ENCODE results near the gene TEP1. TPM values are rescaled to one million over a fixed set of nuclear protein-coding genes. Genes with fewer than 3 reads are reported as not detected.
"Not testable (repeated sequence)": the region's sequence is repeated elsewhere in the genome, so short reads cannot be mapped to it uniquely, and the experiment has no call there.

The TEP1 gene
- total RNA-seq, 1 experiment from 2014 or later = 16.8 TPM

DNA sequence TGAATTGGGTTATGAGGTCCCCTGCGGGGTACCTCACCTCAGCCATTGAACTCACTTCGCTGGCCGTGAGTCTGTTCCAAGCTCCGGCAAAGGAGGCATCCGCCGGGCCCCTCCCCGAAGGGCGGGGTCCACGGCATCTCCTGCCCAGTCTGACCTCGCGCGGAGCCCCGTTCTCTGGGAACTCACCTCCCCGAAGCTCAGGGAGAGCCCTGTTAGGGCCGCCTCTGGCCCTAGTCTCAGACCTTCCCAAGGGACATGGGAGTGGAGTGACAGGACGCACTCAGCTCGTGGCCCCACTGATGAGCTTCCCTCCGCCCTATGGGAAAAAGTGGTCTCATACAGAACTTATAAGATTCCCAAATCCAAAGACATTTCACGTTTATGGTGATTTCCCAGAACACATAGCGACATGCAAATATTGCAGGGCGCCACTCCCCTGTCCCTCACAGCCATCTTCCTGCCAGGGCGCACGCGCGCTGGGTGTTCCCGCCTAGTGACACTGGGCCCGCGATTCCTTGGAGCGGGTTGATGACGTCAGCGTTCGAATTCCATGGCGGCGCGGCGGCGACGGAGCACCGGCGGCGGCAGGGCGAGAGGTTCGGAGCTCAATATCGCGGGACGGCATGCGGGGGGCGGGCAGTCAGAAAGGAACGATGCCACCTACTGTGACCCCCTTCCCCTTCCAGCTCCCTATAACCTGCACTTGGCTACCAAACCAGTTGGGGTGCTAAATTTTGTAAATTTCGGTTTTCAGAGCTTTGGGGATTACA, 70.0 kb downstream of the TEP1 start, which contains the start of gene PARP2:
PARP2 (plus strand) TSS at position 544 of the 770 bp plus-strand sequence; CDS start at position 551, 7 bp downstream.
- DNase-seq (ENCODE audit: low read depth) = peak; percentile 100

DNA sequence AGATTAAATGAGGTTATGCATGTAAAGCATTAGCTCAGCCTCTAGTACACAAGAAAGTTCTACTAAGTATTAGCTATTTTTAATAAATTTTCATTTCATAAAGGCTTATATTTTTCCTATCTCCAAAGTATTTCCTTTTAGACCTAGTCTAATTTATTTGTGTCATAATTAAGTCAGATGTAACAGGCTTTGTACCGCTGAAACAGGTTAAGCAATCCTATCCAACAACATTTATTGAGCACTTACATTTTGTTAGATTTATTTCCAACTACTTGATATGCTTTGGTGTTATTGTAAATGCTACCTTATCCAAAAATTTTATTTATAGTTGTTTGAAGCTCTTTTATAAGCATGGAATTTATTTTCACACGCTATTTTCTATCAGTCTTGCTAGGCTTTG, 71.7 kb downstream of the TEP1 start:
- no peak for DNase-seq (ENCODE audit: low read depth)

DNA sequence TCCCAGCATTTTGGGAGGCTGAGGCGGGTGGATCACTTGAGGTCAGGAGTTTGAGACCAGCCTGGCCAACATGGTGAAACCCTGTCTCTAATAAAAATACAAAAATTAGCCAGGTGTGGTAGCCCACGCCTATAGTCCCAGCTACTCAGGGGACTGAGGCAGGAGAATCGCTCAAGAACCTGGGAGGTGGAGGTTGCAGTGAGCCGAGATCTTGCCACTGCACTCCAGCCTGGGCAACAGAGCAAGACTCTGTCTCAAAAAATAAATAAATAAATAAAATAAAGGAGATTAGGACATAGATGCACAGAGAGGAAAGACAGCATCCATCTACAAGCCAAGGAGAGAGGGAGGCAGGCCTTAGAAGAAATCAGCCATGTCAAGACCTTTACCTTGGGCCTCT, 72.3 kb downstream of the TEP1 start:
- not testable (repeated sequence) for DNase-seq (ENCODE audit: low read depth)

- no peak for DNase-seq (ENCODE audit: low read depth)
These were observed 79.3 kb downstream of the TEP1 start for GRCh38 chr14:20334017-20334416.

- no peak for DNase-seq (ENCODE audit: low read depth)
These were observed 79.8 kb downstream of the TEP1 start for GRCh38 chr14:20333494-20333841.

DNA sequence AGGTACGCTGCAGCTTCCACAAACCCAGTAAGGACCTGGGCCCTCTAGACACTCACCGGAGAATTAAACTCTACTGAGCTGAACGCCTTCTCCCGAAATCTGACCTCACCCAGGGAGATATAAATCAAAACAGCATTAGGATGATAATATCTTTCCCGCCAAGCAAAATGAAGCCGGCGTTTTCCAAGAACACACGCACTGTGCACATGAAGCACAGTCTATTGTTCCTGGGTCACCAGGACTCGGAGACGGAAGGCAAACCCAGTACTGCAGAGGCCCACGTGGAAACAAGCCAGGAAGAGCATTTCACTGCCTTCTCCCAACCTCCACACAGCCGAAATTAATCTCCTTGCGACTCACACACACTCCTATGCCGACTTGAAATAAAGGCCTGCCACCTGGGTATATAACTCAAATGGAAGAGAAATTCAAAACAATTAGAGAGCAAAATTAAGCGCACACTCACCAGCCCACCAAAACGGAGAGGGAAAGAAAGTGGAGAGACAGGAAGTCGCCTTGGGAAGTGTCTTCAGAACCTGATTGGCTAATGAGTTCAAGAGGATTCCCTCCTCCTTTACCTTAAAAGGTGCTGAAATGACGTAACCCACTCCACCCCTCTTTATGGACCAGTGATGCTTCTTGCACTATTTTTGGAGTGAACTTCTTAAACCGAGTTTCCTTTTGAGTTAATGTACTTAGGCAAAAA, 80.4 kb downstream of the TEP1 start, which contains the start of gene CCNB1IP1:
CCNB1IP1 (minus strand) TSS at position 492 of the 706 bp plus-strand sequence. CDS start 16,756 bp downstream, outside the sequence.
- DNase-seq (ENCODE audit: low read depth) = peak; percentile 93

- DNase-seq (ENCODE audit: low read depth) = peak; percentile 31
These were observed 80.9 kb downstream of the TEP1 start for GRCh38 chr14:20332431-20332787.

DNA sequence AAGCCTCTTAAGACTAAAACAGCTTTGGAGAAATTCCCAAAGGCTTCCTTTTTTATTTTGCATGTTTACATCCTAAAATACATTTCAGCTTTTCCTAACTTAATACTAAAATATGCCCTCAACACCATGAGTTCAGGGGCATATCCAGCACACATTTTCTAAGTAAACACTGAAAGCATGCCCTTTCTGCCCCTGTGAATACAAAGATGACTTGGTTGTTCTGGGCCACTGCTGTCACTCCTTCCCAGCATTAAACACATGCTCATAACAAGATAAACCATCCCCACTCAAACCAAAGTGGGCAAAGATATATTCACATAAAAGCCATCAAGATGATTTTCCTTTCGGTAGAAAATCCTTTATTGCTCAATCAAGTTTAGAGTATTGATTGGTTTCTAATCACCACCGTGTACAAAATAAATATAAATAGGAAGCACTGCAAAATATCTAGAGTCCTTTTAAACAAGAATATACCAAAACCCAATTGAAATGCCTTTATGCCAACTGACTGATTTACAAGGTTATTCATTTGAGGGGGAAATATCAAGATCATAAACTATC, 82.2 kb downstream of the TEP1 start:
- no peak for DNase-seq (ENCODE audit: low read depth)

GRCh38 chr14:20329355-20329754, 83.9 kb downstream of the TEP1 start:
- DNase-seq (ENCODE audit: low read depth) = no peak

DNA sequence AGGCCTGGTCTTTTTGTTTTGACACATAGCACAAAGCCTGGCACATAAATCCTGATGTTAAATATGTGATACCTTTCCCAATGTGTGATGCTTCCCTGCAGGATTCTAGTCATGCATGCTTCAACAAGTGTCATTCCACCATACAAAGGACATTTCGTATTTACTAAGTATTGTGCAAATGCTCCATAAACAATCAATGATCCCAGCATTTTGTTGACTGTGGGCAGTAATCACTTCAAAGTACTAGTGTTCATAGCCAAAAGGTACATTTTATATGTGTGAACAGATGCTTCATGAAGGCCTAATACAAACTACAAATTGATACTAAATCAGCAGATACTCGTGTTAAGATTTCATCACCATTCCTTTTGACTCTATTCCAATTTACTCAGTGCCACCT, 84.6 kb downstream of the TEP1 start:
- no peak for DNase-seq (ENCODE audit: low read depth)

DNA sequence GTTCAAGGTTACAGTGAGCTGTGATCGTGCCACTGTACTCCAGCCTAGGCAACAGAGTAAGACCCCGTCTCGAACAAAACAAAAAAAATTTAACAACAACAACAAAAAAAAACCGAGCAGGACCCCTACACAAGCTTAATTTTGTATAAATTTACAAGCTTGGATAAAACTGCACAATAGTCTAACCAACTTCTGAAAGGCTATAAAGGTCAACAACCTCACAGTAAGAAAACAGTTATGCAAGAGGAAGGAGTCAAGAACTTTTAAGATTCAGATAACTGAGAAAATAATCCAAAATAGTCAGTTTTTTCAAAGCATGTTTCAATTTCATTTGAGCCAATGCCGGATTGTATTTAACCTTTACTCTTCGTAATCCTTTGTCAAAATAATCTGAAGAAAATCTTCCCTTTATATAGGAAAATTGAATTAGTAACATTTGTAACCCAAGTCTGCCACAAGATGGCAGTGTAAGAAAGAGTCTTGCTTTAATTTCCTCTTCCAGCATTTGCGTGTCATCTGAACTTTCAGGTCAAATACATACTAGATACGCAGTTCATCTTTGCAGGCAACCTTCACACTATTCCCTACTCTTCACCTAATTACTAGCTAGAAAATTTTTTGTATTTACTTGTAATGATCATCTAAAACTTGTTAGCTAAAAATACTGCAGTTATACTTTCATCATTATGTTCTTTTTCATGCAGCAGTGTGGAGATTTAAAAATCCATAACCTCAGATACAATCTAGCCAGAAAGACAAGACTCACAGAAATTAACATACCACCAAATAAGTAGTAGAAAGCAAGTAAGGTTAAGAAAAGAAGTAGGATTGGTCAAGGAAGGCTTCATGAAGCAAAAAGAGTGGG, 86.1 kb downstream of the TEP1 start:
- DNase-seq (ENCODE audit: low read depth) = peak; percentile 69

- no peak for DNase-seq (ENCODE audit: low read depth)
These were observed 95.6 kb downstream of the TEP1 start for GRCh38 chr14:20317720-20318119.

Other genes with a start within 250 kb of the TEP1 start
- not detected in 2 replicates for gene OR11G2, start 222.6 kb downstream of the TEP1 start, total RNA-seq (2014; rRNA removed; shearing (Covaris generic))
- gene OR11H6, start 189.8 kb downstream of the TEP1 start, total RNA-seq (2014; rRNA removed; shearing (Covaris generic)) = not detected in 2 replicates
- gene OR11H7, start 184.5 kb downstream of the TEP1 start, total RNA-seq (2014; rRNA removed; shearing (Covaris generic)) = not detected in 2 replicates
- gene OR11H4, start 174.2 kb downstream of the TEP1 start, total RNA-seq (2014; rRNA removed; shearing (Covaris generic)) = not detected in 2 replicates
- gene TTC5, start 107.5 kb downstream of the TEP1 start, total RNA-seq (2014; rRNA removed; shearing (Covaris generic)) = 4.0 and 9.5 TPM in 2 replicates
- gene CCNB1IP1, start 80.2 kb downstream of the TEP1 start, total RNA-seq (2014; rRNA removed; shearing (Covaris generic)) = 54.8 and 57.0 TPM in 2 replicates
- 25.4 and 27.8 TPM in 2 replicates for gene PARP2, start 69.9 kb downstream of the TEP1 start, total RNA-seq (2014; rRNA removed; shearing (Covaris generic))
- not detected in 2 replicates for gene KLHL33, start 22.7 kb upstream of the TEP1 start, total RNA-seq (2014; rRNA removed; shearing (Covaris generic))
- 61.5 and 70.0 TPM in 2 replicates for gene OSGEP, start 41.3 kb upstream of the TEP1 start, total RNA-seq (2014; rRNA removed; shearing (Covaris generic))
- gene APEX1, start 41.7 kb upstream of the TEP1 start, total RNA-seq (2014; rRNA removed; shearing (Covaris generic)) = 46.0 and 64.7 TPM in 2 replicates
- 23.8 and 27.2 TPM in 2 replicates for gene PIP4P1, start 47.9 kb upstream of the TEP1 start, total RNA-seq (2014; rRNA removed; shearing (Covaris generic))
- 79.3 and 84.2 TPM in 2 replicates for gene PNP, start 55.9 kb upstream of the TEP1 start, total RNA-seq (2014; rRNA removed; shearing (Covaris generic))
- not detected in 2 replicates for gene RNASE10, start 92.0 kb upstream of the TEP1 start, total RNA-seq (2014; rRNA removed; shearing (Covaris generic))
- gene RNASE9, start 147.5 kb upstream of the TEP1 start, total RNA-seq (2014; rRNA removed; shearing (Covaris generic)) = not detected in 2 replicates
- gene RNASE11, start 174.5 kb upstream of the TEP1 start, total RNA-seq (2014; rRNA removed; shearing (Covaris generic)) = not detected in 2 replicates
- not detected in 2 replicates for gene RNASE12, start 177.9 kb upstream of the TEP1 start, total RNA-seq (2014; rRNA removed; shearing (Covaris generic))
- gene OR6S1, start 228.2 kb upstream of the TEP1 start, total RNA-seq (2014; rRNA removed; shearing (Covaris generic)) = not detected in 2 replicates

All from M059J (cell line).